ENCODE data around the gene P4HA2. TPM values are rescaled to one million over a fixed set of nuclear protein-coding genes. Genes with fewer than 3 reads are reported as not detected.
"Not testable (repeated sequence)": the region's sequence is repeated elsewhere in the genome, so short reads cannot be mapped to it uniquely, and the experiment has no call there.

Gene P4HA2
- total RNA-seq, 2 donors from 2014 or later = 16.8 to 18.0 TPM

GRCh38 chr5:132156413-132156812 is 71.2 kb downstream of the P4HA2 start:
- Histone ChIP-seq H3K9me3 (no peaks in the 10 kb centered on the region), H3K4me1 (replicated peaks) (no peaks in the 10 kb centered on the region), H3K4me3 (no peak overlapping the region), H3K27ac (no peak overlapping the region), H3K36me3 (no peaks in the 10 kb centered on the region), H3K27me3 (replicated peaks; ENCODE audit: insufficient read depth) (no peaks in the 10 kb centered on the region)
- TF ChIP-seq POLR2AphosphoS5 (IDR thresholded peaks at IDR 0.05) = no peak
- TF ChIP-seq CTCF (IDR thresholded peaks at IDR 0.05) = no peak
- TF ChIP-seq POLR2A (IDR thresholded peaks at IDR 0.05) = no peak
- no peak for DNase-seq (ENCODE audit: low spot score)
- intact Hi-C loops (cut with DNase I) = no loop called here
- WGBS = 88% methylated on average over 4 of the region's 4 CpGs

- 96% methylated on average over 2 of the region's 2 CpGs for WGBS
- Histone ChIP-seq H3K27me3 (replicated peaks; ENCODE audit: insufficient read depth) (no peaks in the 10 kb centered on the region), H3K4me1 (replicated peaks) (no peaks in the 10 kb centered on the region), H3K36me3 (no peaks in the 10 kb centered on the region), H3K4me3 (no peak overlapping the region), H3K9me3 (no peaks in the 10 kb centered on the region), H3K27ac (no peak overlapping the region)
- intact Hi-C loops (cut with DNase I) = no loop called here
- TF ChIP-seq POLR2AphosphoS5 (IDR thresholded peaks at IDR 0.05) (no peak), POLR2A (IDR thresholded peaks at IDR 0.05) (no peak), CTCF (IDR thresholded peaks at IDR 0.05) (no peak)
- DNase-seq (ENCODE audit: low spot score) = no peak
Observed at GRCh38 chr5:132150565-132150964, 77.1 kb downstream of the P4HA2 start.

GRCh38 chr5:132147663-132148062 is 80.0 kb downstream of the P4HA2 start:
- Histone ChIP-seq H3K4me1 (replicated peaks) (no peaks in the 10 kb centered on the region), H3K4me3 (no peak overlapping the region), H3K9me3 (no peaks in the 10 kb centered on the region), H3K27me3 (replicated peaks; ENCODE audit: insufficient read depth) (no peaks in the 10 kb centered on the region), H3K27ac (no peak overlapping the region), H3K36me3 (no peaks in the 10 kb centered on the region)
- no peak for DNase-seq (ENCODE audit: low spot score)
- 79% methylated on average over 3 of the region's 3 CpGs for WGBS
- TF ChIP-seq POLR2AphosphoS5 (IDR thresholded peaks at IDR 0.05) (no peak), CTCF (IDR thresholded peaks at IDR 0.05) (no peak), POLR2A (IDR thresholded peaks at IDR 0.05) (no peak)
- intact Hi-C loops (cut with DNase I) = no loop called here

GRCh38 chr5:132145326-132145725 is 82.3 kb downstream of the P4HA2 start:
- DNase-seq (ENCODE audit: low spot score); H3K9me3 ChIP-seq; H3K27ac ChIP-seq; H3K4me3 ChIP-seq; H3K36me3 ChIP-seq; H3K4me1 ChIP-seq (replicated peaks); intact Hi-C loops (cut with DNase I); H3K27me3 ChIP-seq (replicated peaks; ENCODE audit: insufficient read depth): not testable (repeated sequence)
- WGBS = 100% methylated on average over 3 of the region's 3 CpGs

GRCh38 chr5:132143148-132143547 is 84.5 kb downstream of the P4HA2 start:
- no peak for DNase-seq (ENCODE audit: low spot score)
- no peaks in the 10 kb centered on the region for H3K9me3 ChIP-seq
- no peaks in the 10 kb centered on the region for H3K36me3 ChIP-seq
- H3K4me3 ChIP-seq = no peak overlapping the region
- no peak for TF ChIP-seq POLR2AphosphoS5 (IDR thresholded peaks at IDR 0.05)
- no peak for TF ChIP-seq POLR2A (IDR thresholded peaks at IDR 0.05)
- TF ChIP-seq CTCF (IDR thresholded peaks at IDR 0.05) = no peak
- H3K27me3 ChIP-seq (replicated peaks; ENCODE audit: insufficient read depth) = no peaks in the 10 kb centered on the region
- WGBS = 94% methylated on average over 1 of the region's 1 CpG
- intact Hi-C loops (cut with DNase I) = no loop called here
- no peak overlapping the region for H3K27ac ChIP-seq
- no peaks in the 10 kb centered on the region for H3K4me1 ChIP-seq (replicated peaks)
